Epidermal melanocyte (primary cell): ENCODE data around the gene MEIOC.
"Not testable (repeated sequence)": the region's sequence is repeated elsewhere in the genome, so short reads cannot be mapped to it uniquely, and the experiment has no call there.

Experiments used
- DNase-seq: peaks from one replicate; pipeline ENCODE4 v3.0.0; 2011; ENCODE audit warnings: low spot score; ENCODE audit not compliant: insufficient read length

MEIOC gene

GRCh38 chr17:44655983-44656710, at the start of gene MEIOC:
TSS of gene MEIOC (plus strand) at chr17:44656468. CDS start at chr17:44656614, 146 bp downstream.
- no peak for DNase-seq

GRCh38 chr17:44606658-44607057, 49.6 kb upstream of the MEIOC start:
- DNase-seq, result no peak

GRCh38 chr17:44607836-44608690, 48.2 kb upstream of the MEIOC start:
- peak; percentile 52 for DNase-seq

- DNase-seq, result no peak
These were observed 47.4 kb upstream of the MEIOC start for GRCh38 chr17:44608727-44609435.

- no peak for DNase-seq
These were observed 45.9 kb upstream of the MEIOC start for GRCh38 chr17:44610331-44610730.

- no peak for DNase-seq
These were observed 45.4 kb upstream of the MEIOC start for GRCh38 chr17:44610871-44611270.

- no peak for DNase-seq
These were observed 41.4 kb upstream of the MEIOC start for GRCh38 chr17:44614862-44615261.

GRCh38 chr17:44618652-44619051, 37.6 kb upstream of the MEIOC start:
- DNase-seq, result not testable (repeated sequence)

GRCh38 chr17:44623070-44623725, 33.1 kb upstream of the MEIOC start:
- no peak for DNase-seq

- DNase-seq, result no peak
These were observed 28.6 kb upstream of the MEIOC start for GRCh38 chr17:44627513-44628242.

GRCh38 chr17:44628243-44629188, 27.8 kb upstream of the MEIOC start:
- DNase-seq, result no peak

- no peak for DNase-seq
These were observed 27.0 kb upstream of the MEIOC start for GRCh38 chr17:44629314-44629713.

GRCh38 chr17:44630703-44631102, 25.6 kb upstream of the MEIOC start:
- DNase-seq, result no peak

GRCh38 chr17:44633998-44634397, 22.3 kb upstream of the MEIOC start:
- DNase-seq, result no peak

- not testable (repeated sequence) for DNase-seq
These were observed 21.9 kb upstream of the MEIOC start for GRCh38 chr17:44634401-44634800.

GRCh38 chr17:44636562-44636961, 19.7 kb upstream of the MEIOC start:
- peak; percentile 37 for DNase-seq

- no peak for DNase-seq
These were observed 19.2 kb upstream of the MEIOC start for GRCh38 chr17:44637066-44637465.

GRCh38 chr17:44642834-44643233, 13.4 kb upstream of the MEIOC start:
- DNase-seq, result no peak

GRCh38 chr17:44645341-44645740, 10.9 kb upstream of the MEIOC start:
- no peak for DNase-seq

- DNase-seq, result no peak
These were observed 10.0 kb upstream of the MEIOC start for GRCh38 chr17:44646280-44646679.
